ENCODE measurements around the gene IGSF21.

DNA sequence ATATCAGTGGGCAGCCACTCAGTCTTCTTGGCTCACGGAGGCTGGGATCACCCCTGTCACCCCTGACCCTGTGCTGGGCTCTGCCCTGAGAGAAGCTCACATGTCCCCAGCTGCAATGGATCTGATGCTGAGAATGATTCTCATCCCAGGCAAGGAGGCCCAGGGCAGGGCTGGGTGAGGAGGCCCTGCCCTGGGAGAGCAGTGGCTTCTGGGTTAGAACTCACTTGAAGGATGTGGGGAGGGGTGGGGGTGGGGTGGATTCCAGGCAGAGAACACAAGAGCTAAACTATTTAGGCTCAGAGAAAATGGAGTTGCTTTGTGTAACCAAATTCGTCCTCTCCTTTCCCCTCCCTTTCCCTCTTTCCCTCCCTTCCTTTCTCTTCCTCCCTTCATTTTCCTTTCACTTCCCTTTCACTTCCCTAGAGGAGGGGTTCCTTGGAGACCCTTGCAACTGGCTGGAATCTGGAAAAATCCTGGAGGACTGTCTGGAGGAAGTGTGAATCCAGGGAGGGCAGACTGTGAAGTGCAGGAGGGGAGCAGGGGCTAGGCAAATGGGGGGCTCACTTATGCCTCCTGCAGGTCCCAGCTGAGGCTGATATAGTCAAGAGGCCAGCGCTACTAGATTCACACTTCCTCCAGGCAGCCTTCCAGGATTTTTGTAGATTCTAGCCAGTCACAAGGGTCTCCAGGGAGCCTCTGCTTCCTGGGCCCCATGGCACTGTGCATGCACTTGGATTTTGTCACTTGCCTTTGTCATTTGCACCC, 47.0 kb downstream of the IGSF21 start:
- TF ChIP-seq POLR2AphosphoS5 (IDR thresholded peaks at IDR 0.05; ENCODE audit: low read depth, low read length) = no peak
- TF ChIP-seq POLR2A (IDR thresholded peaks at IDR 0.05; ENCODE audit: low read depth, low read length) = no peak

Data from GM12891 (cell line).